GM23338 (cell line): ENCODE measurements around the gene MVB12B.

ENCODE experiments used
- EZH2phosphoT487 ChIP-seq: fragments of 200-600 bp; sonication (generic); IDR thresholded peaks from one replicate; pipeline ENCODE4 v1.8.1; 2018; ENCODE audit warnings: antibody characterized with exemption; ENCODE audit not compliant: unreplicated experiment
- JUNB ChIP-seq: IDR thresholded peaks from one replicate; pipeline ENCODE4 v1.6.1; 2016; ENCODE audit warnings: antibody characterized with exemption; ENCODE audit not compliant: unreplicated experiment
- TF ChIP-seq, protein P1 (sequence below), 2 experiments: fragments of 200-600 bp in 1 of 2; sonication (generic) in 1 of 2; conservative IDR thresholded peaks; 2 replicates each; pipeline versions ENCODE4 v1.5.1 to v1.6.1; 2016 to 2017; ENCODE audit warnings: antibody characterized with exemption in 2 of 2, low read depth in 2 of 2, mild to moderate bottlenecking in 2 of 2, moderate library complexity in 1 of 2
- TF ChIP-seq, protein P2 (sequence below): IDR thresholded peaks from one replicate; pipeline ENCODE4 v1.6.1; 2018; ENCODE audit warnings: antibody characterized with exemption; ENCODE audit not compliant: unreplicated experiment

DNA sequence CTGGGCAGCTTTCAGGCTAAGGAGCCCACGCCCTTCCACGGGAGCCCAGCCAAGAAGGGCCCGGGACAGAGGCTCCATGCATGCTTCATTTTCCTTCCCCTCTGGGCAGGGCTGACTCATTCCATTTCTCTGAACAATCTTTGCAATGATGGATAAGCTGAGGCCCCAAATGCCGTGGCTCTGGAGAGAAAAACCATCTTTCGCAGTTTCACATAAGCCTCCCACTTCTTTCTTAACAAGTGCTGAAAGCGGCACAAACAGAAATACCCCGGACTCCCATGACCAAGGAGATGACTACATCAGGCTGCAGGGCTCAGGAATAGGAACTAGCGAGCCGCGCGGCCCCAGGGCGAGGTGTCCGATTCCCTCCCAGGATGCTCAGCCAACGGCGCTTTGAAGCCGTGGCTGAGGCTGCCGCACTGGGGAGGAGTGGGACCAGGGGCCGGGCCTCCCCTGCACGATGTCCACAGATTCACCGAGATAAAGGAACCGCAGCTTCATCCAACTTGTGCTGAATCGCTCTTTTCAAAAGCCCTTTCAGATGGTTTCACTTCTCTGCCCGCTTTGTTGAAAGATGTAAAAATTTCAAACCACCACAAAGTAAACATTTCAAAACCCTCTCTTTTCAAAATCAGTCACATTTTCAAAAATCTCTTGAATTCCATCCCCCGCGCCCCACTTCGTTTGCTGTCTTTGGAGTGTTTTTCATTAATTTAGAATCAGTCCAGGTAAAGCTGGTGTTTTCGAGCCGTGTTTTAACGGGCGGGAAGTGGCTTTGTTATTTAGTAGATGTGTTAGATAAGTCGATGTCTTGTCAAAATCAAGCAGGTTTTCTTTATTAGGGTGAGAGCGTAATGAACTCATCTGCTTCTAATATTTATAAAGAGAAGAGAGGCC is 190.6 kb downstream of the MVB12B start:
- no peak for TF ChIP-seq JUNB
- TF ChIP-seq, protein P1, sequence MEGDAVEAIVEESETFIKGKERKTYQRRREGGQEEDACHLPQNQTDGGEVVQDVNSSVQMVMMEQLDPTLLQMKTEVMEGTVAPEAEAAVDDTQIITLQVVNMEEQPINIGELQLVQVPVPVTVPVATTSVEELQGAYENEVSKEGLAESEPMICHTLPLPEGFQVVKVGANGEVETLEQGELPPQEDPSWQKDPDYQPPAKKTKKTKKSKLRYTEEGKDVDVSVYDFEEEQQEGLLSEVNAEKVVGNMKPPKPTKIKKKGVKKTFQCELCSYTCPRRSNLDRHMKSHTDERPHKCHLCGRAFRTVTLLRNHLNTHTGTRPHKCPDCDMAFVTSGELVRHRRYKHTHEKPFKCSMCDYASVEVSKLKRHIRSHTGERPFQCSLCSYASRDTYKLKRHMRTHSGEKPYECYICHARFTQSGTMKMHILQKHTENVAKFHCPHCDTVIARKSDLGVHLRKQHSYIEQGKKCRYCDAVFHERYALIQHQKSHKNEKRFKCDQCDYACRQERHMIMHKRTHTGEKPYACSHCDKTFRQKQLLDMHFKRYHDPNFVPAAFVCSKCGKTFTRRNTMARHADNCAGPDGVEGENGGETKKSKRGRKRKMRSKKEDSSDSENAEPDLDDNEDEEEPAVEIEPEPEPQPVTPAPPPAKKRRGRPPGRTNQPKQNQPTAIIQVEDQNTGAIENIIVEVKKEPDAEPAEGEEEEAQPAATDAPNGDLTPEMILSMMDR (conservative IDR thresholded peaks at IDR 0.05; ENCODE audit: low read depth in 2 of 2), result no peak
- no peak for TF ChIP-seq EZH2phosphoT487
- TF ChIP-seq, protein P2, sequence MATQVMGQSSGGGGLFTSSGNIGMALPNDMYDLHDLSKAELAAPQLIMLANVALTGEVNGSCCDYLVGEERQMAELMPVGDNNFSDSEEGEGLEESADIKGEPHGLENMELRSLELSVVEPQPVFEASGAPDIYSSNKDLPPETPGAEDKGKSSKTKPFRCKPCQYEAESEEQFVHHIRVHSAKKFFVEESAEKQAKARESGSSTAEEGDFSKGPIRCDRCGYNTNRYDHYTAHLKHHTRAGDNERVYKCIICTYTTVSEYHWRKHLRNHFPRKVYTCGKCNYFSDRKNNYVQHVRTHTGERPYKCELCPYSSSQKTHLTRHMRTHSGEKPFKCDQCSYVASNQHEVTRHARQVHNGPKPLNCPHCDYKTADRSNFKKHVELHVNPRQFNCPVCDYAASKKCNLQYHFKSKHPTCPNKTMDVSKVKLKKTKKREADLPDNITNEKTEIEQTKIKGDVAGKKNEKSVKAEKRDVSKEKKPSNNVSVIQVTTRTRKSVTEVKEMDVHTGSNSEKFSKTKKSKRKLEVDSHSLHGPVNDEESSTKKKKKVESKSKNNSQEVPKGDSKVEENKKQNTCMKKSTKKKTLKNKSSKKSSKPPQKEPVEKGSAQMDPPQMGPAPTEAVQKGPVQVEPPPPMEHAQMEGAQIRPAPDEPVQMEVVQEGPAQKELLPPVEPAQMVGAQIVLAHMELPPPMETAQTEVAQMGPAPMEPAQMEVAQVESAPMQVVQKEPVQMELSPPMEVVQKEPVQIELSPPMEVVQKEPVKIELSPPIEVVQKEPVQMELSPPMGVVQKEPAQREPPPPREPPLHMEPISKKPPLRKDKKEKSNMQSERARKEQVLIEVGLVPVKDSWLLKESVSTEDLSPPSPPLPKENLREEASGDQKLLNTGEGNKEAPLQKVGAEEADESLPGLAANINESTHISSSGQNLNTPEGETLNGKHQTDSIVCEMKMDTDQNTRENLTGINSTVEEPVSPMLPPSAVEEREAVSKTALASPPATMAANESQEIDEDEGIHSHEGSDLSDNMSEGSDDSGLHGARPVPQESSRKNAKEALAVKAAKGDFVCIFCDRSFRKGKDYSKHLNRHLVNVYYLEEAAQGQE, result no peak
